NCI-H69 (cell line): ENCODE results near the gene NEURL1.
"Not testable (repeated sequence)": the region's sequence is repeated elsewhere in the genome, so short reads cannot be mapped to it uniquely, and the experiment has no call there.

ENCODE experiments used
- DNase-seq: peaks from one replicate; lab custom pipeline; 2025; lab: John Stamatoyannopoulos, UW

Gene NEURL1

DNA sequence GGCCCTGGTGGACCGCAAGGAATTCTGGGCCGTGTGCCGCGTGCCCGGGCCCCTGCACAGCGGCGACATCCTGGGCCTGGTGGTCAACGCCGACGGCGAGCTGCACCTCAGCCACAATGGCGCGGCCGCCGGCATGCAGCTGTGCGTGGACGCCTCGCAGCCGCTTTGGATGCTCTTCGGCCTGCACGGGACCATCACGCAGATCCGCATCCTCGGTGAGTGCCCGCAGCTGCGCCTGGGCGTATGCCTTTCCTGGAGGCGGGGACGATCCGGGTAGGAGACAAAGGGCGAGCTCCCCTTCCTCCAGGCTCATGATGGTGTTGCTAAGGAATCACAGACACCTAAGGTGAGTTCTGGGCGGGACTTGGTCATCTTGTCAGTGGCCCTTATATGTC is 91.5 kb downstream of the NEURL1 start:
- DNase-seq, result no peak

DNA sequence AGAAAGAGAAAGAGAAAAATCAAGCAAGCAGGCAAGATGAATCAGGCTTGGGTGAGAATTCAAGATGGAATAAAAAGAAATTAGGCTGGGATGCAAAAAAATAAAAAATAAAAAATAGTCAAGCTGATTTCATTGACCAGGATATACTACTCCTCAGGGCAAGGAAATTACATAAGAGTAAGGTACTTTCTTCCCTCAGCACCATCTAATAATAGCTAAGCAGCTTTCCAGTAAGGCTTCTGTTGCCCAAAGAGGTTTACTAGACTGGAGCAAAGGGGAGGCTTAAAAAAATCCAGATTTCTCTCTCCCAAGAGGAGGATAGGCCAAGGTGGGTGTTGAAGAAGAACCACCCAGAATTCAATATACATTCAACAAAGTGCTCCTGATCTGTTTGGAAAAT is 93.6 kb downstream of the NEURL1 start:
- DNase-seq, result no peak

DNA sequence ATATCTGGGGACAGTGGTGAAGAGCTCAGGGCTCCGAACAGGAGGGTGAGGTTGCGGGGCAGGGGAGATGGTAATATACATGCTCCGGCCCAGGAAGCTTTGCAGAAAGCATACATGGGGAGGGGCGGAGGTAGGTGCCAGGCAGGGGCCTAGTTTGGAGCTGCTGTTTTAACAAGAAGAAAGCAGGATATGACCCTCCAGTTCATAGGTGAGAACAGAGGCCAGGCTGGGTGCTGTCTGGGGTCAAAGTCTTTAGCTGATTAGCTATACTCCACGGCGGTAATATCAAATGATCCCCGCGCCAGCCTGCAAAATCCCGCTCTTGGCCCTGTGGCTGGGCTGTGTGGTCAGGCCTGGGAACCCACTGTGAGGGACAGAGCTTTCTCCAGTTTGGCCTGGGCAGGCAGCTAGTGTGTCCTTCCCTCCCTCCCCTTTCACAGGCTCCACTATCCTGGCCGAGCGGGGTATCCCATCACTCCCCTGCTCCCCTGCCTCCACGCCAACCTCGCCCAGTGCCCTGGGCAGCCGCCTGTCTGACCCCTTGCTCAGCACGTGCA is 95.6 kb downstream of the NEURL1 start:
- DNase-seq, result no peak

DNA sequence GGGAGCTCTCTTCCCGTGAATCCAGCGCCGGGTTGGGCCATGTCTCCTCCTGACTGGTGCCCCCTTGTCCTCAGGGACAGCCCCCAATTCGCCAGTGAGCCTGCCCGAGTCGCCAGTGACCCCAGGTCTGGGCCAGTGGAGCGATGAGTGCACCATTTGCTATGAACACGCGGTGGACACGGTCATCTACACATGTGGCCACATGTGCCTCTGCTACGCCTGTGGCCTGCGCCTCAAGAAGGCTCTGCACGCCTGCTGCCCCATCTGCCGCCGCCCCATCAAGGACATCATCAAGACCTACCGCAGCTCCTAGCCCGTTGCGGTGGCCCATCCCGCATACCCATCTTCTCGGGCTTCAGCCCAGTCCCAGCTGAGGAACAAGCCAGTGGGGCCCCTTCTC is 96.6 kb downstream of the NEURL1 start:
- no peak for DNase-seq

DNA sequence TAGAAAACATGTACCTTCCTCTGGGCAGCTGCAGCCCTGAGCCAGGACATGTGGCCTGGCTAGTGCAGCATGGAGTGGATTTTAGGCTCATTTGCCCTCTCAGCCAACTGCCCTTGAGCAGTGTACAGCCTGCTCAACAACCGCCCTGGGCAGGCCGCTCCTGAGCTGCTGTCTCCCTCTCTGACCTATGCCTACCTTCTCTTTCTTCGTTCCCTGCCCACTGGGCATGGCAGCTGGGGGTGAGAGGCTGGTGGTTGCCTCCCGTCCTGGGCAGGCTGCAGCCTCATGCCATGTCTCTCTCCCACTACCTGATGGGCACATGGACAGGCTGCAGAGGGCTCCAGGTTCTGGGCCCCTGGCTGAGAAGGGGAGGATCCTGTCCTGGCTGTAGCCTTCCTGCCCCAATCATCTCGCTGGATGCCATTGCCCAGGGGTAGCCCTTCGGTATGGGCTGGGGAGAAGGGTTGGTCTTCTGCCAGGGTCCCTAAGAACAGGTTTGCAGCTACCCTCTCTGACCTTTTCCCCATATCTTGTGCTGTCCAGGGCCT is 97.3 kb downstream of the NEURL1 start:
- DNase-seq, result no peak

DNA sequence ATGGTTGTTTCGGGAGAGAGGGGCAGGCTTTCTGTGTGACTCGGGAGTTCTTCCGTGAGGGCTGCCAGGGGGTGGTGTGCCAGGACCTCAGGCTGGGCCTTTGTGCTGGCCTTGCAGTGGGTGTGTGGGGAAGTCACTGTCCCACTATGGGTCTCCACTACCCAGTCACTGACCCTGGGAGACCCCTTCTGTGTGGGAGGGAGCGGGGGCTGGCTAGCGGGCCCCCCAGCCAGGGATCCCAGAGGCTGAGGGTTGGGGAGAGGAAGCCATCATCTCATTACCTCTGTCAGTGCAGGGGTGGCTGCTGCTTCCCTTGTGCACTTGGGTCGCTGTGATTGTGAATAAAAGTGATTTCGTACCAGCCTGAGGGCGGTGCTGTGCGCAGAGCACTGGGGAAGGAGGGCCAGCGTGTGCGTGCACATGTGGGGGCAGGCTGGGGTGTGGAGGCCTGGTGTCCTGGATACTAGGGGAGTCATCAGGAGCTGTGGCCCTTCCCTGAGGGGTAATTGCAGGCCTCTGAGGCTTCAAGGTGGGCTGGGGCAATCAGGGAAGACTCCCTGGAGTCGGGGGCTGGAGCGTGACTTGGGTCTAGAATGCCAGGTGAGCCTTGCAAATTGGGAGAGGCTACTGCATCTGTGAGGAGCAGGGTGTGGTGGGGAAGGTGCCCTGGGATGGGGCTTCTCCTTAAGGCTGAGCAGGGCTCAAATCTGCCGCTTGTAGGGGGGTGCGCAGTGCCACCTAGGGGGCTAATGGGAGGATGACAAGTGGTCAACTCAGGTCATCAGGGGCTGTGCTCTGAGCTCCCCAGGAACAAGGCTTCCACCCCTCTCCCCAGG is 98.9 kb downstream of the NEURL1 start:
- peak; percentile 54 for DNase-seq

DNA sequence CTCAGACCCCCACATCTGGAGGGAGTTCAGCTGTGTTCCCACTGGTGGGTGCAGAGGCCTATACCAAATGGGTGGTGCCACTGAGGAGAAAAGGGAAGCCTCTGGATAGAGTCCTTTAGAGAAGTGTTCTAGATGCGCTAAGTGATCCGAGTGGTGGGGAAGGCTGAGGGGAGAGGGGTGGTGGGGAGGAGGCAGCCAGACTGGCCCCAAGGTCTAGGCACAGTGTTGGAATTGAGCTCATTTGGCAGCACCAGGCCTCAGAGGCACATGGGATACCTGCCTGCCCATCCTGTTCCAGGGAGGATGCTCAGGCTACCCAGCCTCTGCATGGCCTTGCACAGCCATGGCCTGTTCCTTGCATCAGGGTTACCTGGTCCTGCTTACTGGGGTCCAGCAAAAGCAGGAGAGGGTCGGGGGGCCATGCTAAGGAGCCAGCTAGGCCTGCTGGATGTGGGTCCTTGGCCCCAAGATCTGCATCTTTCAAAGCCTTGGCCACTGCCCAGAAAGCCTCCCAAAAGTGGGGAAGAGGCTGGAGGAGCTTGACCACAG is 99.6 kb downstream of the NEURL1 start:
- no peak for DNase-seq

DNA sequence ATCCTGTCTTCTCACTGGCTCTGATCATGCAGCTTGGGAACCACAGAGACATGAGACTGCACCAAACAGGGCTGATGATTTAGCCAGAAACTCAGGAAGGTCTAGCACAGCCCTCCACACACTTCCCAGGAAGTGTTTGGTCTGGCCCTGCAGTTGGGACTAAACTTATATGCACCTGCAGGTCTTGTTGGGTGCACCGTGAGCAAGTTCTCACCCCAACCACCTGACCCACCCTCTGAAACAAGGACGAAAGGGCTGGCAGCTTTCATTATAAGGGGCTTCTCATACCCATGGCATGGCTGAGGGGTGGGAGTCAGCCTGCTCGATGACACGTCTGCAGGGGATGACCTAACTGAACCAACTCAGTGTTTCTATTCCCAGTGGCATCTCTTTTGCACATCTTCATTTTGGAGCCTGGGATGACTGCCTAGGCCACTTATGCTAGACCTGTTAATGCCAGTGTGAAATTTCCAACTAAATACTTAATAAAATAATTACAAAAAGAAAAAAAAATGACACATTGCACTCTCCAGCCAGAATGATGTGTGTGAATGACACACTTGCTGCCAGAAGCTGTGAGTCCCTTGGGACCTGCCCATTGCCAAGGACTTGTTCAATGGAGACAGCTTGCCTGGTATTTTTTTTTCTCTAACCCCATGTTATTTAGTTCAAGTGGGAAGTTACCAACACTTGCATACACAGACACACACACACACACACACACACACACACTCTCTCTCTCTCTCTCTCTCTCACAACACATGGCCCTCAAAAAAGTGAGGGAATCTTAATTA is 102.6 kb downstream of the NEURL1 start:
- DNase-seq, result peak; percentile 9

DNA sequence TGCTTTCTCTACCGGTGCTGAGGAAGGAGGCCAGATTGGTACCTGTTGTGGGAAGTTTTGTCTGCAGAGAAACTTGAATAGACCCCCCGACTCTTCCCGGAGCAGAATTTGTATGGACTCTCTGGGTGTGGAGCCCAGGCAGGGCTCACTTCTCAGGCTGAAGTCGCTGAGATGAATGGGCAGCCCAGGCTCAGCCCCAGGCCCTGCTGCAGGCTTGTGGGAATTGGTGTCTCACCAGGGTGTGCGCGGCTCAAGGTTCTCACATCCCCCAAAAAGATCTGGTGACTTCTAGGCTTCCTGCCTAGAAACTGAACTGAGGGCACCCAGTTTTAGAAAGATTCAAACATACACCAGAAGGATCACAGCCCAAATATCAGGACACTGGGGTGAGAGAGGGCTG is 103.5 kb downstream of the NEURL1 start:
- no peak for DNase-seq

DNA sequence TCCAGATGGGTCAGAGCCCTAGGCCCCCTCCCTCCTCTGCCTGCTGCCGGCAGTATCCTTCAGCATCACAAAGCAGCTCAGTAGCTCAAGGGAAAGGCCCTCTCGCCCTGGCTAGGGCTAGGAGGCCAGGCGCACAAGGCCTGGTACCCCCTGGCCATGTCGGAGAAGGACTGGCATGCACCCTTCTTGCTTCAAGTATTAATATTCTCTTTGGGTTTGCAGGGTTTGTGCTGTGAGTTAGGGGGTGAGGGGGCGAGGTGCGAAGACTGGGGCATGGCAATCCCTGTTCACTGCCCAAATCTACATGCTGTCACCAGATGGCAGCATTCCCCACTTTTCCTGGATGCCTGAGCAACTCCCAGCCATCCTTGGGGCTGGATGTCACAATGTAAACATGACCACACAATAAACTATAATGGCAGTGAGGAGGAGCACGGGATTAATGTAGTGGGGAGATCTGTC is 105.2 kb downstream of the NEURL1 start:
- DNase-seq, result peak; percentile 87

DNA sequence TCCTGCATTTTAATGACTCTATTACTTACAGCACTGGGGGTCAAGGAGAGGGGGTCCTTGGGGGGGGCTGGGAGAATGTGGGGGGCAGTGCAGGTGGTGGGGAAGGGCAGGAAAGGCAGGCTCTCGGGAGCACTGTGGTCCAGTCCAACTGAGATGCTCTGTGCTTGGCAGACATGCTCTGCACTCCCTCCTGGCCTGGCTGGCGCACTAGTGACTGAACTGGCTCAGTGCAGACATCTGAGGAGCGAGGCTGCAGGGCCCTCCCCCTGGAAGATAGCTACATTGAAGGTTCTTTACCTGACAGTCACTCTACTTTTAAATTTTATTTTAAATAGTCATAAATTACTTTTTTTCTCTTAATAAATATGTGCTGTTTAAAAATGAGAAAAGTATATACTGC is 105.7 kb downstream of the NEURL1 start:
- peak; percentile 21 for DNase-seq

DNA sequence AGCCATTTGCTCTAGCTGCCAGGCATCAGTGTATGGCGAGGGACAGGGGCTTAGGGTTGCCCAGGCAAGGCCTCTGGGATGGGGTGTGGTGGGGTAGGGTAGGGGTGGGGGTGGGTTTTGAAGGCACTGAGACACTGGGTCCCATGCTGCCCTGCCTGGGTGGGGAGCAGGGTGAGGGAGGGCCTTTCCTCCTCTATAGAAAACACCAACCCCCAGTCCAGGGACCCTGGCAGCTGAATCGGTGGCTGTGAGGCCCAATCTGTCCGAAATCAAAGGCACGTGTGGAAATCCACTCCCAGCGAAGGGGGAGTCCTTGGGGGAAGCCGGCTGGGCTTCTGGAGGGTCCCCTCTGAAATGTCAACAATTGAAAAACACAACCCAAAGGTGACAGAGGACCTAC is 106.4 kb downstream of the NEURL1 start:
- no peak for DNase-seq

DNA sequence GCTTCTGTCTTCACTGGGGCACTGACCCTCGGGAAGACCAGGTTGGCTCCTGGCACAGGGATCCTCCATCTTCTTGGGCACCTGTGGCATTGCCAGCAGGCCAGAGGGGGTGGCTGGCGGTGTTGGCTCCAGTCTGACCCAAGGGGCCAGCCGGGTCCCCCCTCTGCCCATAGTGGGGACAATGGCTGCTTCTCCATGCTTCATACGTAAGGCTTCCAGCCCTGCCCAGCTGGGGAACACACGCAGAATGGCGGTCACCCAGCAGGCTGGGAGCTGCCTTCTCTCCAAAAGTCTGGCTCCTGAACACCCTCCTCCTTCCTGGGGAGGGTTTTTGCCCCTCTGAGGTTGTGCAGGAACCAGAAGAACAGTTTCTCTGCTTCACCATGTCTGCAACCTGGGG is 106.8 kb downstream of the NEURL1 start:
- no peak for DNase-seq

DNA sequence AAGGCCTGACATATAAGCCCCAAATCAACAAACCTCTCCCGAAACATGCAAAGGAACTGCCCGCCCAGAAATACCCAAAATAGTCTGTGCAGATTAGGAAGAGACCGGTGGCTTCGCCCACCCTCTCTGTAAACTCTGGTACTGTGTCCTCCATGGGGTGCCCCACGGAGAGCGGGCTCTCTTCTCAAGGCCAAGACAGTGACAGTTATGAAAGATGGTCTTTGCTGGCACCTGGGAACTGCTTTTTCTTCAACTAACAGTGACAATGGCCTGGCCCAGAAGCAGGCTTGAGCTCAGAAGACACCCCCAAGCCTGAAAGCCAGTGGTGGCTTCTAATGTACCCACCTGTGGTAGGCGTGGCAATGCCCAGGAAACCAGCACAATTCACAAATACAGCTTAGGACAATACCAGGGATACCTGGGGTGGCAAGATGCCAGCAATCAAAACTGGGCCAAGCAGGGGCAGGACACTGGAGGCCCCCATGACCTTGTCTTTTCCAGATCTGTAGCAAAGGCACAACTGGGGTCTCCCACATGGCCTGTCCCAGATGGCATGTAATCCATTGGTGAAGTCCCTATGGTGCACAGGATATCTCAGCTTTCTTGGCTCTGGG is 107.6 kb downstream of the NEURL1 start:
- DNase-seq, result no peak

DNA sequence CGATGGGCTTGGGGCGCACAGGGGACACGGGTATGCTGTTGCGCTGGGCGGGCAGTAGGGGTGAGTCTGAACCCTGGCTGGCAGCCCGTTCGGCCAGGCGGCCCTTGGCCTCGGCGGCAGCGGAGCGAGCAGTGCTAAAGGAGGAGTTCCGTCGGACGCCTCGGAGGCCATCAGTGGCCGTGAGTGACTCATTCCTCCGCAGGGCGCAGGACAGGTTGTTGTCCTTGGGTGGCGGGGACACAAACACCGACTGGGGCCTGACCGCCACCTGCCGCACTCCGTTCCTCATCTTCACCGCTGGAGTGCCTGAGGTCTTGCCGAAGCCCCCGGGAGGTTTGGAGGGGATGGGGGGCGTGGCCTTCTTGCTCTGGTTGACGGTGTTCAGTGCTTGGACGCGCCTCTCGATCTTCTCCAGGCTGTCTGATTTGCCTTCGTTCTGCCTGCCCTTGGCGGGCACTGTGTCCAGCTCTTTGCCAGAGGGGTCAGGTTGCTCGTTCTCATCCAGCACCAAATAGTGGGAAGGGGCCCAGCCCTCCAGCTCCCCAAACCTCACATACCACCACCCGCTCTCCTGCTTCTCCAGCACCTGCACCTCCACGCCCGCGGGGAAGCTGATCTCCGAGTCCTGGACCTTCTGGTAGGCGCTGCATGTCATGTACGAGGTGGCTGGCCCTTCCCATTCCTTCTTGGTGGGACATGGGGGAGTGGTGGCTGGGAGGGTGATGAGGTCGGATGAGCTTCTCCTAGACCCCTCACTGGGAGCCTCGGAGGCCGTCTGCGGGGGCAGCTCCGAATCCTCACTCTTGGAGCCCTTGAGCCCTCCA is 108.7 kb downstream of the NEURL1 start:
- DNase-seq, result no peak

DNA sequence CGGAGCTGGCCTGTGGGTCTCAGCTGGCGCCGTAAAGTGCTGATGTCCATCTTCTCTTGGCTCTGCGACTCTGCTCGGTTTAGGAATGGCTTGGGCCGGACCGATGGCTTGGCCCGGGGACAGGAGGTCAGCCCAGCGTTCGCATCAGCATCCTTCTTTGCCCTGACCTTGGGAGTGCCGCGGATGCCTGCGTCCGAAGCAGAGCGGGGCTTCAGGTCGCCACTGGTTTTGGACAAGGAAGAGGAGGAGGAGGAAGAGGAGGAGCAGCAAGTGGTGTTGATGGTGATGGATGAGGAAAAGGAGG is 109.3 kb downstream of the NEURL1 start:
- DNase-seq, result no peak

DNA sequence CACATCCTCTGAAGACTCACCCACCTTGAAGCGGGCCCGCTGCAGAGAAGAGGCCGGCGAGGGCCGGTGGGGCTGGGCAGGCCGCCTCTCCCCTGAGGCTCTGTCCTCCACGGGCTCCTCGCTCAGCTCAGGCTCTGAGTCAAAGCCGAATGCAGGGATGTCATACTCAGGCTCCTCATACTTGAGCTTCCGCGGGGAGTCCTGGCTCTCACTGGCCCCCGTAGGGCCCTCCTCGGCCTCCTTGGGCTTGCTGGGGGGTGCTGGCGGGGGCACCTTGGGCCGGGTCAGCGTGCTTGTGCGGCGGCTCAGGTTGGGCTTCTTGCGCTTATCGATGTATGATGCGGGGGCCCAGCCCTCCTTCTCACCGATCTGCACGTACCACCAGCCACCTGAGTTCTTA is 109.9 kb downstream of the NEURL1 start:
- DNase-seq, result no peak

DNA sequence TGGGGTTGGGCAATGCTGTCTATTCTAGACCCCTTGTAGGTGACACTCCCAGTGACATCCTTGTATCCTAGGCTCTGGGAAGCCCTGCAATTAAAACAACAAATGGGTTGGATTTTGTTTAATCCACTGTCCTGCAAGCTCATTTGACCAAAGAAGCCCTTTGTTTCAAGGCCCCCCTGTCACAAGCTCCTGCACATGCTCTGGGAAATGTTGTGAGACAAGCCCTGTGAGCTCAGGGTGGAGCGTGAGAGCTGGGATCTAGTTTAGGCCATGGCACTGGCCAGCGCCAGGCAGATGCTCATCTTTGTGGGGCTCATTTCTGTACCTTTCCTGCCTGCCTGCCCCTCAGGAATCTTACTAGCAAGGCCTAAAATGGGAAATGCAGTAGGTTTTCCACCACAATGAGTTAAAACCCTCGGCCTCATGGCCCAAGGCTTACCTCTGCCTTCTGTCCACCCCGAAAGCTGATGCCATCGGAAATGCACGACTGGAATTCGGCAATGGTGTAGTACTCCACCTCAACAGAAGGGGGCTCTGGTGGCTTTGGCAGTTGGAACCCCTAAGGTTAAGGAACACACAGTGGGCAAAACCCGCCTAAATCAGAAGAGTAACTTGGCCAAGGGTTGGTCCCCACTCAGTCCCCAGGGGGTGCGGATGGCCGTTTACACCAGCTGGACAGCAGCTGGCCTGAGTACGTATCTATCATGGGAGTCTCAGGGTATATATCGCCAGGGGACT is 112.0 kb downstream of the NEURL1 start:
- peak; percentile 40 for DNase-seq

DNA sequence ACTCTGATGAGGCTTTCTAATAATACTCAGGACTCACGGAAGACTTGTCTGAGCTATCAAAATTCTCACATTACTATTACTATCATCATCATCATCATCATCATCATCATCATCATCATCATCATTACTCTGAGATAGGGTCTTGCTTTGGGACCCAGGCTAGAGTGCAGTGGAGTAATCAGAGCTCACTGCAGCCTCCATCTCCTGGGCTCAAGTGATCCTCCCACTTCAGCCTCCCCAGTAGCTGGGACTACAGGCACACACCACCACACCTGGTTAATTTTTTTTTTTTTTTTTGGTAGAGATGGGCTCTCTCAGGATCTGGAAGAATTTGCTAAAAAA is 112.6 kb downstream of the NEURL1 start:
- DNase-seq, result not testable (repeated sequence)

DNA sequence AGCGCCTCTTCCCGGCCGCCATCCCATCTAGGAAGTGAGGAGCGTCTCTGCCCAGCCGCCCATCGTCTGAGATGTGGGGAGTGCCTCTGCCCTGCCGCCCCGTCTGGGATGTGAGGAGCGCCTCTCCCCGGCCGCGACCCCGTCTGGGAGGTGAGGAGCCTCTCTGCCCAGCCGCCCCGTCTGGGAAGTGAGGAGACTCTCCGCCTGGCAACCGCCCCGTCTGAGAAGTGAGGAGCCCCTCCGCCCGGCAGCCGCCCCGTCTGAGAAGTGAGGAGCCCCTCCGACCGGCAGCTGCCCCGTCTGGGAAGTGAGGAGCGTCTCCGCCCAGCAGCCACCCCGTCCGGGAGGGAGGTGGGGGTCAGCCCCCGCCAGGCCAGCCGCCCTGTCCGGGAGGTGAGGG is 113.5 kb downstream of the NEURL1 start:
- DNase-seq, result not testable (repeated sequence)

DNA sequence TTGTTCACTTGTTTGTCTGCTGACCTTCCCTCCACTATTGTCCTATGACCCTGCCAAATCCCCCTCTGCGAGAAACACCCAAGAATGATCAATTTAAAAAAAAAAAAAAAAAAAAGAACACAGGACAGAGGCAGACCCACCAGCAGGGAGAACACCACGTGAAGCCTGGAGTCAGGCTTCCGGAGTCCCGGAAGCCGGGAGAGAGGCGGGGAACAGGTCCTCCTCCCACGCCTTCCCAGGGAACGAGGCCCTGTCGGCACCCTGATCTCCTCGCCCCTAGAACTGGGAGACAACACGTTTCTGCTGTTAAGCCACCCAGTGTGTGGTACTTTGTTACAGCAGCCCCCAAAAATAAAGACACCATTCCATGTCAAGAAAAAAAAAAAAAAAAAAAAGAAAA is 114.6 kb downstream of the NEURL1 start:
- not testable (repeated sequence) for DNase-seq
